Skin epidermis (tissue), 12 donors: ENCODE results near the gene SRD5A1.
"Not testable (repeated sequence)": the region's sequence is repeated elsewhere in the genome, so short reads cannot be mapped to it uniquely, and the experiment has no call there.

Experiments used
- H3K27ac ChIP-seq, 21 experiments: fragments of 200-600 bp; sonication (generic) in 11 of 21; one replicate each; pipeline ENCODE4 v1.5.0; 2020; ENCODE audit warnings: mild to moderate bottlenecking in 3 of 21, inconsistent platforms in 2 of 21, moderate library complexity in 2 of 21
- H3K4me3 ChIP-seq, 7 experiments: fragments of 200-600 bp; sonication (generic) in 2 of 7; one replicate each; pipeline ENCODE4 v1.5.0; 2020; ENCODE audit warnings: inconsistent platforms in 2 of 7, mild to moderate bottlenecking in 2 of 7, moderate library complexity in 1 of 7

SRD5A1 gene

DNA sequence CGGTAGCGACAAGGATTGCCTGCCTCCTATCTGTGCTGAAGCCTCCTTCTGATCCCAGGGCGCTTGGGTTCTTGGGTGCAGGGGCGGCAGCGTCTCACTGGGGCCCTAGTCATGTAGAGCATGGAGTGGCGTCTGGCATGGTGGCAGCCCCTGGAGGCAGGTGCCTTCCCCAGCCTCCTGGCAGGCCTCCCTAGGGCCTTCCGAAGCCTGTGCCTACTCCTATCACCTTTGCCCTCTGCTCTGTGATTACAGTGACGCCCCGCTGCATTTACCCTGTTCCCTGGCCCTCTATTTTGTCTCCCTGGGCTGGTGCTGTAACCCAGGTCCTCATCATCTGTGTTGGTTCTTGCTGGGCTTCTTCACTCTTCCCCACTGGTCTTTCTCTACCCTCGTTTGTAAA, 3.8 kb downstream of the SRD5A1 start:
- H3K27ac ChIP-seq: peak overlapping the region in 19 of 21 experiments; percentile 7 to 99 (median 55)
- peak overlapping the region in 1 of 7 experiments; percentile 15 for H3K4me3 ChIP-seq

GRCh38 chr5:6637590-6637989, 4.3 kb downstream of the SRD5A1 start:
- H3K4me3 ChIP-seq: no peak overlapping the region
- peak overlapping the region in 15 of 21 experiments; percentile 19 to 76 (median 58) for H3K27ac ChIP-seq

DNA sequence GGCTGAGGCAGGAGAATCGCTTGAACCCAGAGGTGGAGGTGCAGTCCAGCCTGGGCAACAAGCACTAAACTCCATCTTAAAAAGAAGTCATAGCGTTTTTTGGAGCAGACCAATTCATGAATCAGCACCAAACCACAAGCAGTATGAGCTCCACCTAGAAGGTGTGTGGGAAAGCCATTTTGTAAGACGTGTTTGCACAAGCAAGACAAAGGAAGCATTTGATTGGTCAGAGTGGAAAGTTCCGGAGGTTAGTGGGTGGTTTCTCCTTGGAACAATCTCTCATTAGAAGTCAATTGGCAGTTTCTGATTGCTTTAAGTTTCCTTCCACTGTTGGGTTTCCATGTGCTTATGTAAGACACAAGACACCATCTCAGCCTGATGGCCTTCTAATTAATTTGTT, 5.0 kb downstream of the SRD5A1 start:
- H3K27ac ChIP-seq: peak overlapping the region in 11 of 21 experiments; percentile 19 to 76 (median 59)
- no peak overlapping the region for H3K4me3 ChIP-seq

GRCh38 chr5:6642655-6643054, 9.4 kb downstream of the SRD5A1 start:
- Histone ChIP-seq H3K27ac (no peak overlapping the region), H3K4me3 (no peak overlapping the region)

GRCh38 chr5:6644794-6645241, 11.6 kb downstream of the SRD5A1 start:
- no peak overlapping the region for H3K4me3 ChIP-seq
- no peak overlapping the region for H3K27ac ChIP-seq

DNA sequence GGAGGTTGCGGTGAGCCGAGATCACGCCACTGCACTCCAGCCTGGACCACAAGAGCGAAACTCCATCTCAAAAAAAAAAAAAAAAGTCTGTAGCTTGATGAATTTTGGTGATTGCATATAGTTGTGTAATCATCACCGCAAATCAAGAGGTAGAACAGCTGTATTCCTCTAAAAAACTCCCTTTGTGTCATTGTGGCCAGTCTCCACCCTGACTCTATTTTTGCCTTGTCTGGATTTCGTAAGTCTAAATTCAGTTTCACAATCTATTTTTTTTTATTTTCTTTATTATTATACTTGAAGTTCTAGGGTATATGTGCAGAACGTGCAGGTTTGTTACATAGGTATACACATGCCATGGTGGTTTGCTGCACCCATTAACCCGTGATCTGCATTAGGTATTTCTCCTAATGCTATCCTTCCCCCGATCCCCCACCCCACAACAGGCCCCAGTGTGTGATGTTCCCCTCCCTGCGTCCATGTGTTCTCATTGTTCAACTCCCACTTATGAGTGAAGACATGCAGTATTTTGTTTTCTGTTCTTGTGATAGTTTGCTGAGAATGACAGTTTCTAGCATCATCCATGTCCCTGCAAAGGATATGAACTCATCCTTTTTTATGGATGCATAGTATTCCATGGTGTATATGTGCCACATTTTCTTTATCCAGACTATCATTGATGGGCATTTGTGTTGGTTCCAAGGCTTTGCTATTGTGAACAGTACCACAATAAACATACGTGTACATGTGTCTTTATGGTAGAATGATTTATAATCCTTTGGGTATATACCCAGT, 12.5 kb downstream of the SRD5A1 start:
- H3K4me3 ChIP-seq, H3K27ac ChIP-seq: not testable (repeated sequence)

DNA sequence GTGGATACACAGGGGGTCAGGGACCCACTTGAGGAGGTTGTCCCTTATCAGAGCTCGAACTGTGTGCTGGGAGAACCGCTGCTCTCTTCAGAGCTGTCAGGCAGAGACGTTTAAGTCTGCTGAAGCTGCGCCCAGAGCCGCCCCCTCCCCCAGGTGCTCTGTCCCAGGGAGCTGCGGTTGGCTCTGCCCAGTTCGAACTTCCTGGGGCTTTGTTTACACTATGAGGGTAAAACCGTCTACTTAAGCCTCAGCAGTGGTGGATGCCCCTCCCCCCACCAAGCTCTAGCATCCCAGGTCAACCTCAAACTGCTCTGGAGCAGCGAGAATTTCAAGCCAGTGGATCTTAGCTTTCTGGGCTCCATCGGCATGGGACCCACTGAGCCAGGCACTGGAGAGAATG, 15.9 kb downstream of the SRD5A1 start:
- no peak overlapping the region for H3K4me3 ChIP-seq
- H3K27ac ChIP-seq: no peak overlapping the region

GRCh38 chr5:6649681-6650080, 16.4 kb downstream of the SRD5A1 start:
- no peak overlapping the region for H3K27ac ChIP-seq
- H3K4me3 ChIP-seq: no peak overlapping the region

DNA sequence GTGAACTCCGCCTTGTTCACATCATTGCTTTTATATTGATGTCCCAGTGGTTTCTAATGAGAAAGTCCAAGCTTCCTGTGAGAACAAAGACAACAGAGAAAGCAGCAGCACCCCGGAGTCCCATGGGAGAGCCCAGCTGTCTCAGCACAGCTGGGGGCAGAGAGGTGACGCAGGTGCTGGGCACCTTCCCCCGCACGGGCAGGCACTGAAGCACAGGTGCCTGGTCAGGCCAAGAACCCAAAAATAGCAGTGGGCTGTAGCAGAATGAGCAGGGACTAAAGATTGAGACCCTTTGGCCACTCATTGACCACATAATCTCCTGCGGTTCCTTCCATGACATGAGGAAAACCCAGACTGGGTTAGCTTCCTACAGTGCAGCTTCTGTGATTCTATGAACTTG, 18.8 kb downstream of the SRD5A1 start:
- Histone ChIP-seq H3K27ac (no peak overlapping the region), H3K4me3 (no peak overlapping the region)

DNA sequence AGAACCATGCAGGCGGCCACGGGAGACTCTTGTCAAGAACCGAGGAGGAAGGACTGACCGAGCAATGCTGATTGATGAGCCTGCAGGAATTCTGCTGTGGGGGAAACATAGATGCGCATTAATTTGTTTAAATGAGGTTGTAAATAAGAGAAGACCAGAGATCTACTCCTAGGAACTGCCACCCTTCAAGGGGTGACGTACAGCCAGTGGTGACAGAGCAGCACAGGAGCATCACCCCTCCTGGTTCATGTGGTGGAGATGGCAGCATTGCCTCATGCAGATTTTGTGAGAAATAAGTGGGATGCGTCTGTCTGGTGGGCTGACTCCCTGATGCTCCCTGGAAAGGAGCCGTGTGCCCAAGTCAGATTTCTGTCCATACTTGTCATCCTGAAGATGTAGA, 22.2 kb downstream of the SRD5A1 start:
- Histone ChIP-seq H3K27ac (no peak overlapping the region), H3K4me3 (no peak overlapping the region)

DNA sequence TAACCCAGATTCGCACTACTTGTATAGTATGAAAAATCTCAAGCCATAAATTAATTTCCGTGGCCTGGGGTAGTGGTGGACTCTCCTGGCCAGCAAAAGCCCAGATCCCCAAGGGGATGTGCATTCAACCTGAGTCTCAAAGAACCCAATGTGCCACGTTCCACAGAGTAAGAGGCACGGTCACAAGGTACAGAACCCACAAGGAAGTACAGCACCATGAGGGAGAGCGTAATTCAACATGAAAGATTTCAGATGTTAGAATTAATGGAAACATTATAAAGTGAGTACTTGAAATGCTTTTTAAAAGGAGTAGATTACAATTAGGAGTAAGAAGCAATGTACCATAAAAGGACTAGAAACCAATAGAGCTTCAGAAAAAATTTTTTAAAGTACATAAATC, 23.4 kb downstream of the SRD5A1 start:
- no peak overlapping the region for H3K4me3 ChIP-seq

GRCh38 chr5:6659941-6660684, 26.9 kb downstream of the SRD5A1 start:
- Histone ChIP-seq H3K27ac (peak overlapping the region in 2 of 21 experiments; percentile 29 to 63), H3K4me3 (no peak overlapping the region)

More for the DNA sequence above, 23.4 kb downstream of the SRD5A1 start:
- H3K27ac ChIP-seq: no peak overlapping the region

DNA sequence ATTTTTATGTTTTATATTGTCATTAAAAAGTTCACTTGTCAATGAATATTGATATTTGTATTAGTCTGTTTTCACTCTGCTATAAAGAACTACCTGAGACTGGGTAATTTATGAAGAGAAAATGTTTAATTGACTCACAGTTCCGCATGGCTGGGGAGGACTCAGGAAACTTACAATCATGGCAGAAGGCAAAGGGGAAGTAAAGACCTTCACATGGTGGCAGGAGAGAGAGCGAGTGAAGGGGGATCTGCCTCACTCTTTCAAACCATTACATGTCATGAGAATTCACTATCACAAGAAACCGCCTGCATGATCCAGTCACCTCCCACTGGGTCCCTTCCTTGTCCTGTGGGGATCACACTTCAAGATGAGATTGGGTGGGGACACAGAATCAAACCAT, 27.4 kb downstream of the SRD5A1 start:
- H3K27ac ChIP-seq: peak overlapping the region in 1 of 21 experiments; percentile 29

GRCh38 chr5:6666762-6667161, 33.5 kb downstream of the SRD5A1 start:
- no peak overlapping the region for H3K4me3 ChIP-seq
- H3K27ac ChIP-seq: no peak overlapping the region

More for the DNA sequence above, 27.4 kb downstream of the SRD5A1 start:
- H3K4me3 ChIP-seq: no peak overlapping the region

DNA sequence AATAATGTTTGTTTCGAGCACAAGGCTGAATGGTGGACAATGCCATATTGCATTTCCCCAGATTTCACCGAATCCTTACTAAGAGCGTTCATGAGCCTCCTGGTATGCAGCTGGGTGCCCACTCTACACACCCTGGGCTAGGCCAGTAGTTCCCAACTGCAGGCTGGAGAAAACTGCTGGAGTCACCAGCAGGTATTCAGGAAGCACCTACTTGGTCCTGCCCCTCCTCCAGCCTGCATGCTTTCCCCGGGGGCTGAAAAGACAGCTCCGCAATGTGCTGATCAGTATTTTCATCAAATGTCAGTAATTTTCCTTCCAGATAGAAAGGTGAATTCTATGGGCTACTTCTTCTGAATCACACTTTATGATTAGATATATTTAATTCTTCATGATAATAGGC, 34.4 kb downstream of the SRD5A1 start:
- H3K4me3 ChIP-seq: no peak overlapping the region
- no peak overlapping the region for H3K27ac ChIP-seq

DNA sequence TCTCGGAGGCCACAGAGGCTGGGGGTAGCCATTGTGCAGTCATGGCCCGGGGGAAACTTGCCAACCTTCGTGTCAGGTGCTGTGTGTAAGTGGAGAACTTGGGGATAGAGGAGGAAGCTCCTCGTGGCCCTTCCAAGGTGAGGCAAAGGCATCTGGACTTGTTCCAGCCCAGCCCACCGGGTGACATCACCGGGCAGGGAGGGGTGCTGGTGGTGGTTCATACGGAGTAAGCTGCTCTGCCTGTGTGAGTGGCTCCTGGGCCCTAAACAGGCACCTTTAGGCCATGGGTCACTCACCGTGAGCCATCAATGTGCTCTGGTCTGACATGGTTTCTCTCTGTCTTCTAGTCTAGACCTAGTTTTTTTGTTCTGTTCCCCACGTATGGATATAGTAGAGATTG, 35.5 kb downstream of the SRD5A1 start:
- H3K4me3 ChIP-seq, H3K27ac ChIP-seq: not testable (repeated sequence)

DNA sequence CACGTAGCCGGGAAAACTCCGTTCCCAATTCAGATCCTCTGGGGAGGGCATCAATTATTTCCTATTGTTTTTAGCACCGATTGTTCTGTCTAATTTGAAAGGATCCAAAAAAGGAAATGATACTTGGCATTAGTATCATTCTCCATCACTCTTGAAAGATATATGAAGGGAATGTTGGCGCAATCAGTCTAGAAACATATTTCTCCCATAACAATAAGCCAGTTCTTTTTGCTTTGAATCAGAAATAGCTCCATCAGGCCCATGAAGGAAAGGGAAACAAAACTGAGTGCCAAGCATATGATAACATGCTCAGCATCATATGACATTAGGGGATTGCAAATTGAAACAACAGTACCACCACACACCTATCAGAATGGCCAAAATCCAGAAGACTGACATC, 39.8 kb downstream of the SRD5A1 start:
- H3K4me3 ChIP-seq: no peak overlapping the region
- no peak overlapping the region for H3K27ac ChIP-seq

DNA sequence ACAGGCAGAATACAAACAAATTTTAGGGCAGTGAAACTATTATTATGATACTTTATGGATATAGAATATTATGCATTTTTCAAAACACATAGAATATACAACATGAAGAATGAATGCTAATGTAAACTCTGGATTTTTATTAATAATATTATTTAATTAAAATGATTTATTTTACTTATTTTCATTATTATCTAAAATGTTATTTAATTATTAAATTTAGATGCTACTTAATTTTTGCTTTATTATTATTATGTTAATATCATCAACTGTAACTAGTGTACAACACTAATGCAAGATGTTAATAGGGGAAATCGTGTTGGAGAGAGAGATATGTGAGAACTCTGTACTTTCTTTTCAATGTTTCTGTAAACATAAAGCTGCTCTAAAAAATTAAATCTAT, 40.7 kb downstream of the SRD5A1 start:
- Histone ChIP-seq H3K4me3 (no peak overlapping the region), H3K27ac (no peak overlapping the region)

DNA sequence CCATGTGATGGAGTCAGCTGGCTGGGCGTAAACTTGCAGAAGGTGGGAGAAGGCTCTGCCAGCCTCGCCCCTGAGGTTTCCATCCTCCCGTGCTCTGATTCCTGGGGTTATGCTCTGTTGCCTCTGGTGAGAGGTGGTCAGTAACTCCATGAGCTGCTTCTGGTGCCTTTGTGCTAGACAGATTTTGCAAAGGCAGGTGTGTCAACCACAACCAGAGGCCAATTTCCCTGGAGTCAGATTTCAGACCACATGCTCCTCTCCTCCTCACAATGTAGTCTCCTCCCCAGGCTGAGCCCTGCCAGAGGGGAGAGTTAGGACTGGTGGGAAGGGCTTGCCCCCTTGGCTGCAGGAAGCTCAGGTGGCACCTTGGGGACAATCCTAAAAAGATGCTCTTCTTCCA, 41.2 kb downstream of the SRD5A1 start:
- Histone ChIP-seq H3K27ac (no peak overlapping the region), H3K4me3 (no peak overlapping the region)

- Histone ChIP-seq H3K4me3 (no peak overlapping the region), H3K27ac (no peak overlapping the region)
These were observed 41.6 kb downstream of the SRD5A1 start for GRCh38 chr5:6674886-6675285.
